HG02973 (cell line): Measurements from ENCODE around the gene CCL22.
"Not testable (repeated sequence)": the region's sequence is repeated elsewhere in the genome, so short reads cannot be mapped to it uniquely, and the experiment has no call there.

Source experiments
- ATAC-seq: cut with Tn5 transposase; IDR thresholded peaks from one replicate; pipeline ENCODE4 v1.9.1; 2021; ENCODE audit warnings: moderate library complexity; ENCODE audit not compliant: unreplicated experiment

CCL22 gene

GRCh38 chr16:57391300-57391699 is 32.7 kb downstream of the CCL22 start:
- ATAC-seq: no peak

- no peak for ATAC-seq
Observed at GRCh38 chr16:57391708-57392107, 33.1 kb downstream of the CCL22 start.

GRCh38 chr16:57392694-57393093 is 34.1 kb downstream of the CCL22 start:
- ATAC-seq: no peak

GRCh38 chr16:57394444-57394843 is 35.9 kb downstream of the CCL22 start:
- ATAC-seq: no peak

- no peak for ATAC-seq
Observed at GRCh38 chr16:57395026-57395425, 36.4 kb downstream of the CCL22 start.

GRCh38 chr16:57396786-57397185 is 38.2 kb downstream of the CCL22 start:
- ATAC-seq: no peak

- not testable (repeated sequence) for ATAC-seq
Observed at GRCh38 chr16:57397493-57397892, 38.9 kb downstream of the CCL22 start.

GRCh38 chr16:57401943-57402640 is 43.5 kb downstream of the CCL22 start:
- ATAC-seq: no peak

GRCh38 chr16:57403965-57404817 is 45.6 kb downstream of the CCL22 start, which contains the start of gene CCL17:
Gene CCL17 (plus strand): TSS chr16:57404767. CDS start chr16:57413933, 9,166 bp downstream.
- ATAC-seq: no peak

- no peak for ATAC-seq
Observed at GRCh38 chr16:57405097-57405496, 46.5 kb downstream of the CCL22 start.

- ATAC-seq: no peak
Observed at GRCh38 chr16:57406881-57407280, 48.3 kb downstream of the CCL22 start.

- no peak for ATAC-seq
Observed at GRCh38 chr16:57407521-57408353, 49.2 kb downstream of the CCL22 start.

GRCh38 chr16:57409065-57409464 is 50.5 kb downstream of the CCL22 start:
- no peak for ATAC-seq

GRCh38 chr16:57409870-57410587 is 51.4 kb downstream of the CCL22 start:
- ATAC-seq: no peak

- ATAC-seq: no peak
Observed at GRCh38 chr16:57411362-57411976, 52.9 kb downstream of the CCL22 start.

GRCh38 chr16:57412584-57412983 is 54.0 kb downstream of the CCL22 start:
- ATAC-seq: no peak

- peak; percentile 55 for ATAC-seq
Observed at GRCh38 chr16:57413301-57413730, 54.7 kb downstream of the CCL22 start.

- no peak for ATAC-seq
Observed at GRCh38 chr16:57413733-57414132, 55.1 kb downstream of the CCL22 start.
